ENCODE measurements around the gene DEFB116. TPM values are rescaled to one million over a fixed set of nuclear protein-coding genes. Genes with fewer than 3 reads are reported as not detected.

Gene DEFB116, protein sequence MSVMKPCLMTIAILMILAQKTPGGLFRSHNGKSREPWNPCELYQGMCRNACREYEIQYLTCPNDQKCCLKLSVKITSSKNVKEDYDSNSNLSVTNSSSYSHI
- total RNA-seq: not detected in 2 replicates

DNA sequence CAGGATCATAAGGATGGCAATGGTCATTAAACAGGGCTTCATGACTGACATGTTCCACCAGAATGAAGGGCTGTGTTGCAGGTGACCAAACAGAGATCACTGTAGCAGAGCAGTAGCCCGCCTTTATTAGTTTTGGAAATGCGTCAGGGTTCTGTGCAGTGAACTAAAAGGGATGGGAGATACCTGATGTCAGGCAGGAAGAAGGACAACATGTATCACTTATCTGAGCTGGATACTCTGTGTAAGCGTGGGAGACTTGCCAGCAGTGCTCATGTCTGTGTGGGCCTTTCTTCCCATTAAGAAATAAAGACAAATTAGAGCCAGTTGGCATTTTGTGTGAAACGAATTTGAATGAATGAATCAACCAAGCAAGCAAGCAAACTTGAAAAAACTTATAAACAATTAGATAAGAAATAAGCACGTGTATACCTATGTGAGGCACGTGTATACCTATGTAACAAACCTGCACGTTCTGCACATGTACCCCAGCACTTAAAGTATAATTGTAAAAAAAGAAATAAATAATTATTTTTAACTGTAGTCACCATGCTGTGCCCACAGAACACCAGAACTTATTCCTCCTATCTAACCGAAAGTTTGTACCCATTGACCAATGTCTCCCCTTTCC, at the start of gene DEFB116:
DEFB116 (minus strand) TSS at position 51 of the 628 bp plus-strand sequence; CDS start at position 51, 0 bp downstream.

DNA sequence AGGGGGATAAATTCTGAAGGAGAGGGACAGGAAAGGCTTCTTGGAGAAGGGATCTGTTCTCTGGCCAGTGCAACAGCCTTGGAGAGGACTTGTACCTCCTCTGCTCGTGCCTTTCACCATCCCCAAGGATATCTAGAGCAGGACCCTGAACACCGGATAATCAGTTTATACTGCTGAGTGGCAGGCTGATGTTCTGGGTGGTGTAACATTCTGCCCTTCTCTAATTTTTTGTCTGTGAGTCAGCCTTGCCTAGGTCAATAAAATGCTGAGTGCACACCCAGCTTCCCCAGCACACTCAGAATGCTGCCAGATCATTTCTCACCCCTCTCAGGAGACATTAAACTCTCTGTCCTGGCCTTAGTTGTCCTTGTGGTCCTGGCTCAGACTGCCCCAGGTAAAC, 51.0 kb downstream of the DEFB116 start, which contains the start of gene DEFB115:
DEFB115 (plus strand) TSS at position 301 of the 400 bp plus-strand sequence; CDS start at position 301, 0 bp downstream.

Other genes with a start within 250 kb of the DEFB116 start
- not detected in 2 replicates for gene DEFB115, start 50.9 kb downstream of the DEFB116 start, total RNA-seq
- gene DEFB118, start 60.0 kb upstream of the DEFB116 start, total RNA-seq: not detected in 2 replicates
- gene DEFB119, start 82.0 kb upstream of the DEFB116 start, total RNA-seq: not detected in 2 replicates
- gene DEFB121, start 97.6 kb upstream of the DEFB116 start, total RNA-seq: not detected in 2 replicates
- gene DEFB123, start 132.0 kb upstream of the DEFB116 start, total RNA-seq: not detected in 2 replicates
- gene DEFB124, start 166.5 kb upstream of the DEFB116 start, total RNA-seq: not detected in 2 replicates
- gene REM1, start 166.7 kb upstream of the DEFB116 start, total RNA-seq: not detected in 2 replicates
- 65.9 and 83.9 TPM in 2 replicates for gene HM13, start 205.9 kb upstream of the DEFB116 start, total RNA-seq

All from smooth muscle cell of trachea (primary cell).